Breast epithelium (tissue), 3 donors: ENCODE data around the gene CPNE5.

Source experiments
- CTCF ChIP-seq, 3 donors: fragments of 450-650 bp; IDR thresholded peaks; one replicate each; pipeline ENCODE4 v1.5.1; 2016 to 2017; ENCODE audit warnings: antibody characterized with exemption in 3 of 3, mild to moderate bottlenecking in 3 of 3, moderate library complexity in 3 of 3
- POLR2A ChIP-seq: fragments of 450-650 bp; IDR thresholded peaks from one replicate; pipeline ENCODE4 v1.6.1; 2016; ENCODE audit warnings: antibody characterized with exemption, mild to moderate bottlenecking, moderate library complexity
- POLR2AphosphoS5 ChIP-seq, 3 donors: sonication (generic); formaldehyde crosslinking; IDR thresholded peaks; one replicate each; pipeline ENCODE4 v1.6.1; 2017; ENCODE audit warnings: antibody characterized with exemption in 3 of 3

- no peak for TF ChIP-seq POLR2A
- TF ChIP-seq POLR2AphosphoS5 (IDR thresholded peaks at IDR 0.05), result no peak
- no peak for TF ChIP-seq CTCF (IDR thresholded peaks at IDR 0.05)
These were observed 52.0 kb downstream of the CPNE5 start for GRCh38 chr6:36787210-36787609.
